HG02852 (cell line): ENCODE data around the gene NUMB.
A peak's percentile ranks its signal among the peaks of the same experiment; 100 is the strongest.

ENCODE experiments used
- ATAC-seq: cut with Tn5 transposase; IDR thresholded peaks from one replicate; pipeline ENCODE4 v1.9.1; 2021; ENCODE audit warnings: mild to moderate bottlenecking, moderate library complexity; ENCODE audit not compliant: unreplicated experiment

The NUMB gene

DNA sequence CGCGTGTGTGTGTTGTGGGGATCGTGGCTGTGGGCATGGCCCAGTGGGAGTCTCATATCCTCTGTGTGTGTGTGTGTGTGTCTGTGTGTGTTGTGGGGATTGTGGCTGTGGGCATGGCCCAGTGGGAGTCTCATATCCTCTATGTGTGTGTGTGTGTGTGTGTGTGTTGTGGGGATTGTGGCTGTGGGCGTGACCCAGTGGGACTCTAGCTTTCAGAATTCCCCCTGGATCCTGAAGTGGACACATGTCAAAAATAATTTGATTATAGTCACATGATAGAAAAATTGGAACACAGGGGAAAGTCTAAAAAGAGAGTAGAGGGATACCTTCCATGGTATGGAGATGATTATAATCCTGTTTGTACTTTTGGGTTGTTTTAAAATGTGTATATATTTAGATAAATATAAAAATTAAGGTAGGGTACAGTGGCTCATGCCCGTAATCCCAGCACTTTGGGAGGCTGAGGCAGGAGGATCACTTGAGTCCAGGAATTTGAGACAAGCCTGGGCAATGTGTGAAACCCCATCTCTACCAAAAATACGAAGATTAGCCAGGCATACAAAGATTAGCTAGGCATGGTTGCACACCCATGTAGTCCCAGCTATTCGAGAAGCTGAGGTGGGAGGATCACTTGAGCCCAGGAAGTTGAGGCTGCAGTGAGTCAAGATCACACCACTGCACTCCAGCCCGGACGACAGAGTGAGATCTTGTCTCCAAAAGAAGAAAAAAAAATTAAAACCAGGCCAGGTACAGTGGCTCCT lies 210.1 kb downstream of the NUMB start:
- no peak for ATAC-seq

GRCh38 chr14:73246387-73247150 lies 211.8 kb downstream of the NUMB start:
- ATAC-seq = no peak

GRCh38 chr14:73245480-73246325 lies 212.6 kb downstream of the NUMB start:
- ATAC-seq = peak; percentile 52

GRCh38 chr14:73244541-73245290 lies 213.6 kb downstream of the NUMB start:
- ATAC-seq = no peak

GRCh38 chr14:73243748-73244147 lies 214.6 kb downstream of the NUMB start:
- ATAC-seq = no peak

GRCh38 chr14:73243341-73243740 lies 215.0 kb downstream of the NUMB start:
- no peak for ATAC-seq

DNA sequence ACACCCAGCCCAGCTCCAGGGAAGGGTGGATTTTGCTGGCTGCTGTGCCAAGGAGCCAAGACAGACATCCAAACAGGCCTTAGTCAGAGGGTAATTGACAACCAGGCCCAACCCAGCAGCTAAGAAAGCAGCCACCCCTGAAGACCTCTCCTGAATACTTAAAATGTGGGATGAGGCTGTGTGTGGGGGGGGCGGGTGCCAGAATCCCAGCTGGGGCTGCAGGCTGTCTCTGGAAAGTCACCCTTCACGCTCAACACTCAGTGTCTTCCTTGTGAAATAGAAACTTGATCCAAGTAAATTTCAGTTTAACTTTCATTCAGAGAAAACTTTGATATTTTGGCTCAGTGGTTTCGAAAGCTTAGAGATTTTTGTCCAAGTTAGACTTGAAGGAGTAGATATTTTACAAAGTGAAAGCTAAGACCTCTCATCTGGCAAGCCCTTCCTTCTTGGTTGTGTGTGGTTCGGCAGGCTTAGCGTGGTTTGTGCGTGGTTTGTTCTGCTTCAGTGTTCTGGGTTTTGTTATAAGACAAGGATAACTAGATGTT lies 215.9 kb downstream of the NUMB start:
- ATAC-seq = no peak

DNA sequence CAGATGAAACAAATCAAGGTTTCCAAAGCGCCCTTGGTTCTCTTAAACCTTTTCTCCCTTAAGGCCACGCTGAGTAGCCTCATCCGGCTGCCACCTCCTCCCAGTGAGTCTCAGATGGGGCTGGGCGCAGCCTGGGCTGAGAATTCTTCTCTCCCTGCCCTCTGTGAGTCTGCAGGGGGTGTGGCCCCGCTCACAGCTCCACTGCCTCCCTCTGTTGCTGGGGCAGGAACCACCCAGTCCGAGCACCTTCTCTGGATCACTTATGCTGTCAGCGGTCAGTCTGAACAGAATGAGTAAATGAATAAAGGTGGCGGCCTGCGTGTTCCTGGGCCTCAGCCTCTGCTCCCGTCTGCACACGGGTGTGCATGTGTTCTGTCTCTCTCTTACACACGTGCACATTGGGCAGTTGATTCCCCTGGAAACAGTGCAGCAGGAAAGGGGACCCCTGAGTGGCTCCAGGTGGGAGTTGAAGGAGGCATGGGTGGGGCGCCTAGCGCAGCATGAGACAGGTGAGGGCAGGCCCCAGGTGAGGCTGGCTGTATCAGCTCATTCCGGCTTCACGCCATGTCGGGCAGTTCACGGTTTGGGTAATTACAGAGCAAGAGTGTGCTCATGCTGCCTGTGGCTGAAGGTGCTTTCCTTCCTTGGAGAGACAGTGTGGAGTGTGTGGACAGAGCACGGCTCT lies 216.7 kb downstream of the NUMB start:
- no peak for ATAC-seq

- no peak for ATAC-seq
Observed at GRCh38 chr14:73240816-73241480, 217.4 kb downstream of the NUMB start.

DNA sequence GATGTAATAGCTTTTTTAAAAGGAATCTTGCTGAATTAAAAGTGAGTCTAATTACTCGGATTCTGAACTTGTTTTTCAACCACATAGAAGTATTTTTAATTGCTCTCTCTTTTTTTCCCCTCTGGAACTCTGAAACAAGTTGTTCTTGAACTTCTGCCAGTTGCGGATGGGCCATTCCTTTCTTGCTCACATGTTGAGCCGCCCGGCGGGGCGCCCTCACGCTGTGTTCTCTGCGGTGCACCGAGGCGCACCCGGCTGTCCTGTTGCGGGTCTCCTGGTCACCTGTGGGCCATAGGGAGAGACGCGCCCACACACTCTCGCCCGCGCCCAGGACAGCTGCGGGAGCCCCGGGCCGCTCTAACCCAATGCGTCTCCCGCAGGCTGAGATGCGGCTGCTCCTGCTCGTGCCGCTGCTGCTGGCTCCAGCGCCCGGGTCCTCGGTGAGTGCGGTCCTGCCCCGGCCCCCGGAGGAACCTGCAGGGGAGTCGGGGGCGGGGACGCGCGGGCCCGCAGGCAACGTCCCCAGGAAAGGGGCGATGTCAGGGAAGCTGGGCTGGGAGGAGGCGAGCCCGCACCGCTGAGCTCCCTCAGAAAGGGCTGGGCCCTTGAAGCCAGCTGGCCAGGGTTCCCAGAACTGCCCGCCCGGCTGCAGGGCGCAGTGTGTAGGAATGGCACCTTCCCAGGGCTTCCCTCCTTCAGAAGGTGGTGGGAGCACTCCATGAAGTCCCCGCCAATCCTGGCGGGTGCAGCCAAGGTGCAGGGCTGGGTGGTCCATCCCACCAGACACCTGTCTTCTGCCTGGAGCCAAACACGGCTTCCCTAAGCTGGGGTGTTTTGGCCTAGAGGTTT lies 218.7 kb downstream of the NUMB start:
- no peak for ATAC-seq

DNA sequence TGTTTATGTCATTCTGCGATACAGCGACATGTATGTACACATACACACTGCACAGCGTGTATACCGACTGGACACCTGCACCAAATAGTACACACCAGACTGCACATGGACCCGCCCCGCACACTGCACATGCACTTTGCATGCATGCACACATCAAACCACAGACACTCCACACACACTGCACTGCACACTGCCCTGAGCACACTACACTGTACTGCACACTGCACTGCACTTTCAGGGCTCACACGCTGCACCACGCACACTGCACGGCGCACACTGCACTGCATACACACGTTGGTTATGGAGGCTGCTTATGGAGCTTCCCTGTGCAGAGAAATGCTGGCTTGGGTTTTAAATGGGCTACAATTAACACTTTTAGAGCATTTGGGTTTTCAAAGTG lies 219.4 kb downstream of the NUMB start:
- no peak for ATAC-seq

- no peak for ATAC-seq
Observed at GRCh38 chr14:73238424-73238852, 219.9 kb downstream of the NUMB start.

DNA sequence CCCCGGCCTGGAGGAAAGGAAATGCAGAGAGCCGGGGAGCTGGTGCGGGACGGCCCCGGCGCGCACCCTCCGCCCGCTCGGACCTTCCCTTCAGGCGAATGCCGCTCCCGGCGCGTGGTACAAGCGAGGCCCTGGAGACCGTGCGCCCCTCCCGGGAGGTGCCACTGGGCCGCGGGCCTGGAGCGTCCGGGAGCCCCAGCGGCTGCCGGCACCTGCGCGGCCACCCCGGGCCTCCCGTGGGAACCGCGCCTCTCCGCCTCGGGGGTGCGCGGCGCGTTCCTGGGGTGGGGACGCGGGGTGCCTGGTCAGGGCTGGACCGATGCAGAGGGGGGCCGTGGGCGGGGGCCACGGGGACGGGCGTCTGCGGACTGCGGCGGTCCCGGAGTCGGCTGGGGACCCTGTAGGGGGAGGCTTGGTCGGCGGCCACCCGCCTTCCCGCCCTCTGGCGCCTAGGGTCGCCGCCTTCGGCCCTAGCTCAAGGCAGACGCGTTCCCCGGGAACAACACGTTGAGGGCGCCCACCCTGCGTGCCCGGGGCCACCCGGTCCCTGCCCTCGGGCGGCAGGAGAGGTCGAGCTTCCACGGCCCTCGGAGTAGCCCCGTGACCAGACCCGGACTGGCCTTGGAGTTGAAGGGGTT lies 220.4 kb downstream of the NUMB start:
- ATAC-seq = no peak

DNA sequence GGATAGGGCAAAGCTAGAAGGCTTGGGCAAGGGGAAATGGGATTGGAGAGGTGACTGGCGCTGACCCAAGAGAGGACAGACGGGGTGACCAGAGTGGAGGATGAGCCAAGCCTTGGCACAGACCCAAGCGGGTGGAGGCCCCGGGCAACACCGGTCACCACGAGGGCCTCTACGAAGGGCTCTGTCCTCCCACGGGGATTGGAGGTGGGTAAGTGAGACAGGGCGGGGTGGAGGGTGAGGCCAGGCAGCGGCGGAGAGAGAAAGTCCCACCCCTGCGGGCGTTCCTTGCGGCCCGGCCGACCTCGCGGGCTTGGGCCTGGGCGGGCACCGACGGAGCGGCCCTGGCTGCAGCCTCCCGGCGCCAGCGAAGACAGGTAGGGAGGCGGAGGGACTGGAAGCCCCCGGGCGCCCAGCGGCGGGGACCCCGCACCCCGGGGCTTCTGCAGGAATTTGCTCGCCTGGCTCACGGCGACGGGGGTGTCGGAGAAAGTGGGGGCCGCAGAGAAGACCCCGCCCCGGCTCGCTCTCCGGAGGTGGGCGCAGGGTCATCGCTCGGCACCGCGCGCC lies 221.0 kb downstream of the NUMB start, which contains the start of gene PAPLN:
Gene PAPLN, plus strand, starts transcription at position 288 of the 567 bp plus-strand sequence. CDS start 2,273 bp downstream, outside the sequence.
- no peak for ATAC-seq

GRCh38 chr14:73236752-73237218 lies 221.6 kb downstream of the NUMB start:
- no peak for ATAC-seq

DNA sequence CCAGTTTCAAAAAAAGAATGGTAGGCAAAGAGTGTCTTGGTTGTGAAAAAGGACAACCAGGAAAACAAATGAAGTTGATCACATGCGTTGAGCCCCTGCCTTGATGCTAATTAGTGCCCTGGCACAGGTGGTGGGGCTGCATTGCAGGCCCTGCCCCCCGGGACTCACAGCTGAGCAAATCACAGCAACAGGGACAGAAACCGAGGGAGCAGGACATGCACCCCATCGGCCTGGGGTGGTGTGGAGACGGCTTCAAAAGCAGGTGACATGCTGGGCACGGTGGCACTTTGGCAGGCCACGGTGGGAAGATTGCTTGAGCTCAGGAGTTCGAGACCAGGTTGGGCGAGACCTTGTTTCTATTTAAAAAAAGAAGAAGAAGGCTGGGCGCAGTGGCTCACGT lies 222.2 kb downstream of the NUMB start:
- no peak for ATAC-seq

DNA sequence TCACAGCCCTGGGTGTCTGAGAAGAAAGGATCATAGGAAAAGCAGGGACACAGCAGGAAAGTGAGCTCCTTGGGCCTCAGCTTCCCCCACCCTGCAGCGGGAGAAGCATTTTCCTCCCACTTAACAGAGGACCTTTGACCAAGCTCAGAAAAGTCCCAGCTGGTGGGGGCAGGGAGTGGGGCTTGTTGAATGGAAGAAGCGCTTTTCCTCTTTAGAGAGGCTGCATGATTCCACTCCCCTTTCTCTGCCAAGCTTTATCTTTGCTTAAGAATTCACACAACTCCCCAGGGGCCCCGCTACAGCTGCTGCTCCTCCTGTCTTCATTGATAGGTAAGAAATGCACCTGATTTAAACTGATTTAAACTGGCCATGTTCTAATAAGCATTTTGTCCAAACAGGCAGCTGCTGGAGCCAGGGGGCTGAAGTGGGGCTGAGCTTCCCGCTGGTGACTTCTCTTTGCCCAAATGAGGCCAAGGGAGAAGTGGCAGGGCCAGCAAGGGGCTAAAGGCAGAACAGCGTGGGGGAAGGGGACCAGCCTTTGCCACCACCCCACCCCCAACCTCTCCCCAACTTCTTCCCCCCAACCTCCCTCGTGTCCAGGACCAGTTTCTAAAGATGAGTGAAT lies 222.7 kb downstream of the NUMB start:
- no peak for ATAC-seq
